Ovary (tissue), 3 donors: ENCODE data around the gene SRGAP2B.
"Not testable (repeated sequence)": the region's sequence is repeated elsewhere in the genome, so short reads cannot be mapped to it uniquely, and the experiment has no call there.

Experiments used
- POLR2A ChIP-seq: fragments of 450-650 bp; IDR thresholded peaks from one replicate; pipeline ENCODE4 v1.6.1; 2017; ENCODE audit warnings: antibody characterized with exemption, mild to moderate bottlenecking, moderate library complexity
- TF ChIP-seq, protein P1 (sequence below), 3 donors: fragments of 450-650 bp in 2 of 3; fragments of 200-600 bp in 1 of 3; IDR thresholded peaks; one replicate each; pipeline versions ENCODE4 v1.5.1 to v1.8.0; 2016 to 2022; ENCODE audit warnings: antibody characterized with exemption in 3 of 3, mild to moderate bottlenecking in 1 of 3
- donor health status: DM: no; HTN: no; CAD: no.

DNA sequence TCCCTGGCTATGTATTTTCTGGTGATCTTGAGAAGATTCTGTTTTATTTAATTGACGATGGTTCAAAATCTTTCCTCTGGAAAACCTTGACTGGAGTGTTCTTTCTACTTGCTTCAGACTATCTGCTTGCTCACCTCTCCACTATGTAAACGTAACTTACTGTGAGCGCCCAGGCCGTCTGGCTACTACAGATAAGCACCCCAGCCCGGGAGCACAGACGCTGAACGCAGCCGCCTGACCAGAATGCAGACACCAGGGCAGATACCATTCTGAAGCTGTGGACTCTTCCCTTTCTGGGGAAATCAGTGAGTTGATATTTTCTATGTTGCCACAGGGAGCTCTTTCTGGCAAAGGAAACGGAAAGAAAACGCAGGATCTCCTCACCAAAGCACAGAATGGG is 28.6 kb downstream of the SRGAP2B start:
- TF ChIP-seq POLR2A = not testable (repeated sequence)
- TF ChIP-seq, protein P1, sequence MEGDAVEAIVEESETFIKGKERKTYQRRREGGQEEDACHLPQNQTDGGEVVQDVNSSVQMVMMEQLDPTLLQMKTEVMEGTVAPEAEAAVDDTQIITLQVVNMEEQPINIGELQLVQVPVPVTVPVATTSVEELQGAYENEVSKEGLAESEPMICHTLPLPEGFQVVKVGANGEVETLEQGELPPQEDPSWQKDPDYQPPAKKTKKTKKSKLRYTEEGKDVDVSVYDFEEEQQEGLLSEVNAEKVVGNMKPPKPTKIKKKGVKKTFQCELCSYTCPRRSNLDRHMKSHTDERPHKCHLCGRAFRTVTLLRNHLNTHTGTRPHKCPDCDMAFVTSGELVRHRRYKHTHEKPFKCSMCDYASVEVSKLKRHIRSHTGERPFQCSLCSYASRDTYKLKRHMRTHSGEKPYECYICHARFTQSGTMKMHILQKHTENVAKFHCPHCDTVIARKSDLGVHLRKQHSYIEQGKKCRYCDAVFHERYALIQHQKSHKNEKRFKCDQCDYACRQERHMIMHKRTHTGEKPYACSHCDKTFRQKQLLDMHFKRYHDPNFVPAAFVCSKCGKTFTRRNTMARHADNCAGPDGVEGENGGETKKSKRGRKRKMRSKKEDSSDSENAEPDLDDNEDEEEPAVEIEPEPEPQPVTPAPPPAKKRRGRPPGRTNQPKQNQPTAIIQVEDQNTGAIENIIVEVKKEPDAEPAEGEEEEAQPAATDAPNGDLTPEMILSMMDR (IDR thresholded peaks at IDR 0.05) = not testable (repeated sequence)
